ENCODE measurements around the gene DLG4.

Gene DLG4

DNA sequence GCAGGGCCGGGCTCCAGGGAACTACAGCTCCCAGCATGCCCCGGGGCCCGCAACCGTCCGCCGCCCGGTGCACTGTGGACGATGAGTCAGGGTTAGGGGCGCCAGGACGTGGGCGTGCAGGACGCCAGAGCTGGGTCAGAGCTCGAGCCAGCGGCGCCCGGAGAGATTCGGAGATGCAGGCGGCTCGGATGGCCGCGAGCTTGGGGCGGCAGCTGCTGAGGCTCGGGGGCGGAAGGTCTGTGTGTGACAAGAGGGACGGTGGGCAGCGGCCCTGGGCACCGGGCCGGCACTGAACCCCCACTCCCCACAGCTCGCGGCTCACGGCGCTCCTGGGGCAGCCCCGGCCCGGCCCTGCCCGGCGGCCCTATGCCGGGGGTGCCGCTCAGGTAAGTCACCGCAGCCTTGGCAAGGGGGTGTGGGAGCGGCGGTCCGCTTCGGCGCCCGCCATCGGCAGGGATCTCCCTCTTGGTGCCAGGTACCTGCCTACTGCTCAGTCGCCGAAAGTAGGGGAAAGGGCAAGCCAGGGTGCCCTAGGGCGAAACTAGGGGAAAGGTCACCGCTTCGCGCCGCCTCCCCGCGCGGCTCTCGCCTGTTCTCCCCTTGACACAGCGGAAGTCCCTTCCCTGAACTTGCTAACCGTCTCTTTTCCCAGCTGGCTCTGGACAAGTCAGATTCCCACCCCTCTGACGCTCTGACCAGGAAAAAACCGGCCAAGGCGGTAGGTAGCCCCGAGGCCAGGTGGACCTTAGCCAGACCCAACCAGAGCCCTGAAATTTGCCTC lies at the start of gene DLG4, which contains the start of gene ACADVL:
Gene DLG4 (minus strand): TSS at position 25 of the 781 bp plus-strand sequence.
Gene ACADVL (plus strand): TSS at position 127 of the 781 bp plus-strand sequence. CDS start 47 bp downstream, at position 174.
- peak; percentile 93 to 96 (median 95) for DNase-seq

DNA sequence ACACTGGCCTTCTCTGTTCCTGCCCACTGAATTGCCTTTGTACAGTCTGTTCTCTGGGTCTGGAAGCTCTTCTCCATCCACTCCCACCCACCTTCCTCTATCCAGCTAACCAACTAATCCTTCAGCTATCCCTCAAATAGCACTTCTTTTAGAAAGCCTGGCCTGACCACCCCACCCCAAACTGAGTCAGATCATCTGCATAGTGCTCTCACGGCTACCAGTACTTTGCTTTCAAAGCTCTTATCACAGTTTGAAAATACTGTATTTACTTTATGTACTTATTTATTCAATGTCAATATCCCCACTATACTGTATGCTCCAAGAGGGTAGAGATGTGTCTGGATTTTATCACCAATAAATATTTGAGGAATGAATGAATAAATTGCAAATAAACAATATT lies 47.1 kb upstream of the DLG4 start:
- no peak for DNase-seq

DNA sequence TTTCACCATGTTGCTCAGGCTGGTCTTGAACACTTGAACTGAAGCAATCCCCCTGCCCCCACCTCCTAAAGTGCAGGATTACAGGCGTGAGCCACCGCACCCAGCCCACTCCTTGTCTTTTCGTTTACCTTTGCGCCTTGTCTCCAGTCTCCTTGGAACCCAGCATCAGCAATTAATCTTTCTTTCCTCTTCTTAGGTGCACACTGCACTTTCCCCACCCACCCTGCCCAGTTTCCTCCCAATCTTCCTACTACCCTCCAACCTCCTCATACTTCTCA lies 44.1 kb upstream of the DLG4 start:
- DNase-seq = no peak

GRCh38 chr17:7262935-7263800 lies 43.5 kb upstream of the DLG4 start:
- peak; percentile 31 to 42 (median 32) for DNase-seq

- DNase-seq = no peak
Observed at GRCh38 chr17:7262192-7262934, 42.7 kb upstream of the DLG4 start, which contains the start of gene CLDN7. CLDN7 (minus strand) TSS chr17:7262478; CDS start chr17:7262043, 435 bp downstream.

DNA sequence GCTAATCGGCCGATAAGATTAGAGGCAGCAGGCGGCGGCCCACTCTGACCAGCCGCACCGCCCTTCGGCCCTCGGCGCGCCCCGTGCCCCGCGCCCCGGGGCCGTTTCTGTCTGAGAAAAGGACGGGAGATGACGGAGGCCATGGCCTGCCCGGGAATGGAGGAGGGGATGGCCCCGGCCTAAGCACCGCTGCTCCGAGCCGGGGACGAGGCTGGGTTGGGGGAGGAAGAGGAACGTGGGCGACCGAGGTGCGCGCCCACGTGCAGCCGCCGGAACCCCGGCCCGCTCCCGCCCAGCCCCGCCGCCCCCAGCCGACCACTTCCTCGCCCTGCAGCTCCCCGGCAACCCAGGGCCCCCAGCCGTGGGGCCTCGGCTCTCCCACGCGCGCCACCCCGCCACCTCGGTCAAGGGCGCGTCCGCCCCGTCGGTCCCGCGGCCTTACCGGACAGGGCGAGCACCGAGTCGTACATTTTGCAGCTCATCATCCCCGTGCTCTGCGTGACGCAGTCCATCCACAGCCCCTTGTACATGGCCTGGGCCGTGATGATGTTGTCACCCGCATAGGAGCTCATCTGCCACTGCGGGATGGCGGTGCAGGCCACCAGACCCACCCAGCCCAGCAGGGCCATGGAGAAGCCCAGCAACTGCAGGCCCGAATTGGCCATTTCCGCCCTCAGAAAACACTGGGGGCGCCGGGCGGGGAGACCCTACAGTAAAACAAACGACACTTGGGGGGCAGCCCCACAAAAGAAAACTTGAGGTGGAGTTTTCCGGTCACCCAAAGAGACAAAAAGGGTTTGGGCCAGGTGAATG lies 41.9 kb upstream of the DLG4 start:
- peak in 2 of 3 donors; percentile 16 to 38 for DNase-seq

DNA sequence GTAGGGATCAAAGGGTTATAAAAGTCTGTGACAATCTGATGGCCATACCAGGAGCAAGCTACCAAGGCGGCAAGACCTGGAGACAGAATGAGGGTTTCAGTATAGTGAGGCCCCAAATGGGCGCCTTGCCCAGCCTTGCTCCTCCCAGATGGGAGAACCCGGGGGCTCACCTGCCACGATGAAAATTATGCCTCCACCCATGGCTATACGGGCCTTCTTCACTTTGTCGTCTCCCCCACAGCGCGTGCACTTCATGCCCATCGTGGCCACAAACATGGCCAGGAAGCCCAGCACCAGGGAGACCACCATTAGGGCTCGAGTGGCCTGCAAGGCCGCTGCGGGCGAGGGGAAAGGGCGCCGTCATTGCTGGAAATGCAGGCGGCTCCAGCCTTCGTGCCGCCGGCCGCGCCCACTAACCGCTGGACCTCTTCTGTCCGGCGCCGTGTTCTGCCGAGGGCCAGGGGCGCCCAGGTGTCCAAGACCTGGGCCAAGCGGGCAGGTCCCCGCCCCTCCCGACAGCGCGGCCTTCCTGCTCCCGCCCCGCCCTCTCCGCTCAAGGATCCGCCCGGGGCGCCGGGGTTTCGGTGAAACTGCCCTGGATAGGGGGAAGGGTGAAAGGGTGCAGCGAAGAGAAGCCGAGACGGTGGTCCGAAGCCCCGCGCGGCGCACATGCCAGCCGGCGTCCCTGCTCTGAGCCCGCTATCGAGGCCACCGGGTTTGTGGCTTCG lies 41.2 kb upstream of the DLG4 start:
- peak in 1 of 3 donors; percentile 39 for DNase-seq

DNA sequence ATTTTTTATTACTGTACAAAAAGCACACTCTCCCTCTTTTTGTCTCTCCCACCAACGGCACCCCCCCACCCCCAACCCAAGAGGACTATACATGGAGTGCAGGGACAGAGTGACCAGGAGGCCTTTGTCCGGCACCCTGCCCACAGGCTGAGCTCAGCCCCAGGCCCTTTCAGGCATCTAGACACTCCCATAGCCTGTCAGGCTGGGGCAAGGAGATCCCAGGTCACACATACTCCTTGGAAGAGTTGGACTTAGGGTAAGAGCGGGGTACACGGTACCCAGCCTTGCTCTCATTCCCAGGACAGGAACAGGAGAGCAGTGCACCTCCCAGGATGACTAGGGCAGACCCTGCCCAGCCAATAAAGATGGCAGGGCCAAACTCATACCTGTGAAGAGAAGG lies 40.5 kb upstream of the DLG4 start:
- DNase-seq = no peak

GRCh38 chr17:7259555-7259889 lies 39.9 kb upstream of the DLG4 start:
- no peak for DNase-seq

DNA sequence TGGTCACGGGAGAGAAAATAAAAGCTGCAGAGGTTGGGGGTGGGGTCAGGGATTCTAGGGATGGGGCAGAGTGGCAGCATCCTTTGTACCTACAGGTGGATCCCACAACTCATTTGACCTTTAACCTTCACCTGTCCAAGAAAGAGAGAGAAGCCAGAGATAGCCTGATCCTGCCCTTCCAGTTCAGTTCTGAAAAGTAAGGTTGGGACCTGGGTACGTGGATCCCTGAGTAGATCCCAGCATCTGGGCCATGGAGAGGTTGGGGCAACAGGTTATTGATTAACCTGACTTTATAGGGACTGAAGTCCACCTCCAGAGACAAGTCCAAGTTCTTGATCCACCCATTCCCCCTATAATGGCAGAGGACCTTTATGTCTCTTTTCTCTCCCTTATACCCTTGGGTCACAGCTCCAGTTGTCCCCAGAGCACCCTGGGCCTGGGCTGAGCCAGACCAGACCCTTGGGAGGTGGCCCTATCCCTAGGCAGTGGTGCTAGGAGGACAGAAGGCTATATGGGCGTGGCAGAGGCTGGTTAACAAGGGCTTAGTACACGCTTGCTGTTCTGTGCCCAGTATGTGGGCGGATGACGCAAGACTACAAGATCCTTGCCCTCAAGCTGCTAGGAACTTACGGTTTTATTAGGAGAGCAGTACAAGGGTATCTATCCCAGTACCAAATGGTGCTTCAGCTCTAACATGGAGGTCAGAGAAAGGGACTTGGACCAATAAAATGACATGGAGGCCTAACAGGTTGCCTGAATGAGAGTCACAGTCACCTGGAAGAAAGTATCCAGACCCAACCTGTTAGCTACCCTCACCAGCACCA lies 39.3 kb upstream of the DLG4 start:
- peak; percentile 86 to 89 (median 87) for DNase-seq

DNA sequence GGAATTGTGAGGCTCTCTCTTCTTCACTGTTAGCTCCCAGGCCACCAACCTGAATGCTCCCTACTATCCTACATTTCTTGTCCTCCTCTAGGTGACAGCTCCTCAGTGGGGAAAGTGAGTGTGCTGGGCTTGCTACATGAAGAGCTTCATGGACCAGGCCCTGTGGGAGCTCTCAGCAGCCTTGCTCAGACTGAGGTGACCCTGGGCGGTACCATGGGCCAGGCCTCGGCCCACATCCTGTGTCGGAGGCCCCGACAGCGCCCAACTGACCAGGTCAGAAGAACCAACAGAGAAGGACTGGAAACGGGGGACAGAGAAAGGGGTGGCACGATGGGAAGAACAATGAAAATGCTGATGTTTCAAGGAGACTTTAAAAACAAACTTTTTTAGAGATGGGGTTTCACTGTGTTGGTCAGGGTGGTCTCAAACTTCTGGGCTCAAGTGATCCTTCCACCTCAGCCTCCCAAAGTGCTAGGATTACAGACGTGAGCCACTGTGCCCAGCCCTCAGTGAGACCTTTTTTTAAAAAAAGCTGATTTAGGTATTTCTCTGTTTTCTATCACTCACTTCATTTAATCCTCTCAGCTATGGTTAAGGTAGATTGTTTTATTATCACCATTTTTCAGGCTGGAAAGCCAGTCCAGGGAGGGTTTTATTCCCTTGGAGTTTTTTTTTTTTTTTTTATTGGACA lies 37.3 kb upstream of the DLG4 start:
- no peak for DNase-seq

DNA sequence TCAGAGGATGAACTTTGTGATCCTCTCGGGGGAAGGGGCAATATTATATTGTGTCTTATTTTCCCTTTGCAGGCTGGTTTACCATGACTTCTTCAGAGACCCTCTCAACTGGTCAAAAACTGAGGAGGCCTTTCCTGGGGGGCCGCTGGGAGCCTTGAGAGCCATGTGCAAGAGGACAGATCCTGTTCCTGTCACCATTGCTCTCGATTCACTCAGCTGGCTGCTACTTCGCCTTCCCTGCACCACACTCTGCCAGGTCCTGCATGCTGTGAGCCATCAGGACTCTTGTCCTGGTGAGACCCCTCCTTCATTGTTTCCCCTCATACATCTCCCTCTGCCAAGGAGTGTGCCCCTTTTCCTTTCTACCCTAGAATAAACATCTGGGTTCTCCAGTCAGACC lies 34.9 kb upstream of the DLG4 start:
- DNase-seq = no peak

- DNase-seq = no peak
Observed at GRCh38 chr17:7253082-7253481, 33.4 kb upstream of the DLG4 start.

- DNase-seq = peak; percentile 95 to 97 (median 96)
Observed at GRCh38 chr17:7252176-7253043, 32.8 kb upstream of the DLG4 start, which contains the start of gene ELP5. ELP5 (plus strand) TSS chr17:7252215; CDS start chr17:7252551, 336 bp downstream.

GRCh38 chr17:7251661-7252175 lies 32.1 kb upstream of the DLG4 start, which contains the start of gene CTDNEP1:
CTDNEP1 (minus strand) TSS chr17:7251734; CDS start chr17:7251296, 438 bp downstream.
- peak; percentile 99 to 100 (median 100) for DNase-seq

GRCh38 chr17:7250695-7251627 lies 31.3 kb upstream of the DLG4 start:
- peak; percentile 72 to 85 (median 77) for DNase-seq

DNA sequence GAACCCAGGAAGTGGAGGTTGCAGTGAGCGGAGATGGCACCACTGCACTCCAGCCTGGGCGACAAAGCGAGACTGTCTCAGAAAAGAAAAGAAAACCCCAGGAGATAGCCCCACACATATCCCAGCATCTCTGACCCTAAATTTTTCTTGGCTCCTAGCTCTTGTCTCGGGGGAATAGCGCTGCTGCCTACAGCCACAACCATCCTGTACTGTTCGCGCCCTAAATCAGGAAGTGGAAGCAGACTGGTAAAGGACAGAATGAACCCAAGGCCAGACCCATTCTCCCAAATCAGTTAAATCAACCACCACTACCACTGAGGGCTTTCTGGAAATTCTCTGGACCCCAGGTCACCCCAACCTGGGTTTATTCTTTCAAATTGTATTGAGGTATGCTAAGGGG lies 30.2 kb upstream of the DLG4 start:
- peak; percentile 17 to 30 (median 29) for DNase-seq
